Colon (tissue), 2 donors: Measurements from ENCODE around the gene RAVER2.

ENCODE experiments used
- FAIRE-seq: peaks from 2 replicates; lab custom pipeline; 2012; peaks lifted over from hg19 to GRCh38; lab: Jason Lieb, UNC
- donor health status: control.
- donor health status: control.

RAVER2 gene

DNA sequence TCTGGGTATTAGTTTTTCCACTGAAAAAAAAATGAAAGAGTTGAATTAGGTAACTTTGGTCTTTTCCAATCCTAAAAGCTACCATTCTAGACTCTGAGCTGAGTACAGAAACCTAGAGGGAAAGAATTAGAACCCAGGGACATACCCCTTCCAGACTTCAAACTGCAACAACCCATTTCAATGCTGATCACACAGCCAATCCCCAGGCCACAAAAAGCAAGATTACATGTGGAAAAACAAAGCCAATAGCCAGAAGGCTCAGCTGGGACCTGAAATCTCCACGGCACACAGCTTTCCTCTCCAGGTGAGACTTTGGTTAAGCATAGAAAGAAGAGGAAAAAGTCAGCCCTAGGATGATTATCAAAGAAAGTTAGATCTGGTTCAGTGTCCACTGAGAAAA lies 132.7 kb downstream of the RAVER2 start:
- no peak for FAIRE-seq

DNA sequence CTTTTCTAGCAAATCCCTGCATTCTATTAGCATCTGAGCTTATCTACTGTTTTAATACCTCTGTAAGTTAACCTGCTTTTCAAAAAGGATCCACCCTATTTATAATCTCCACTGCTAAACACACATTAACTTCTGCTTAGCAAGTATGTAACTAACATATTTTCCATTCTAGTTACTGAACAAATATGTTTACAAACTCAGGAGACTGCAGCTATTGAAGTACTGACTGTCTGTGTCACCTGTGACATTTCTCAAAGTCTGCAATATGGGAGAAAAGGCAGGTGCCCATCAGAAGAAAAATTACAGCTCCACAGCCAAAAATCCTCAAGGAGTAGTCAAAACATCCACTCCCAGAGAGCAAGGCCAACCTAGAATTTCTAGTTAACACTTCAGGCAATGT lies 133.2 kb downstream of the RAVER2 start:
- FAIRE-seq = no peak

DNA sequence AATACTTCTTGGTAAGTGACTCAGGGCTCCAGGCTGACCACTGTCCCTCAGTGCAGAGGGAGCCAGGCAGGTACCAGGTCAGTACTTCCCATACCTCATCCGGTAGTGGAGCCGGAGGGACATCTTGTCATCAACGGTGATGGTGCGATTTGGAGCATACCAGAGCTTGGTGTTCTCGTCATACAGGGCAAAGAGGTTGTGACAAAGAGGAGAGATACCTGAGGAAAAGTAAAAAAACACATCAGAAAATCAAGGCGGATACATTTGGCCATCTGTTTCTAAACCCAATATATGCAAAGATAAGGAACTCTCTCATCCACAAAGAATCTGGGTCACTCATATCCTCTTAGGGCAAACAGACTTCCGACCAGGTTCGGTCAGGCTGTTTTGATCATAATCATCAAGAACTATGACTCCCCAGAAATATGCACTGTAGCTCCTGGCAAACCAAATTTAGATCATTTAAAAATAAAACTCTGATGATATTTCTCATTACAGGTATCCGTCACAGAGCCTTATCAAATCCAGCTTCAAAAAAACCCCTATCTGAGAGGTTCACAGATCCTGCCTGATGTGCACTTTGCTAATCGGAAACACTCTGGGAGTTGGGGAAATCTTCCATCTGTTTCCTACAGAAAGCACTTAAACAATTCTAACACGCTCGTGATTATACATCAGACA lies 134.2 kb downstream of the RAVER2 start:
- FAIRE-seq = no peak

DNA sequence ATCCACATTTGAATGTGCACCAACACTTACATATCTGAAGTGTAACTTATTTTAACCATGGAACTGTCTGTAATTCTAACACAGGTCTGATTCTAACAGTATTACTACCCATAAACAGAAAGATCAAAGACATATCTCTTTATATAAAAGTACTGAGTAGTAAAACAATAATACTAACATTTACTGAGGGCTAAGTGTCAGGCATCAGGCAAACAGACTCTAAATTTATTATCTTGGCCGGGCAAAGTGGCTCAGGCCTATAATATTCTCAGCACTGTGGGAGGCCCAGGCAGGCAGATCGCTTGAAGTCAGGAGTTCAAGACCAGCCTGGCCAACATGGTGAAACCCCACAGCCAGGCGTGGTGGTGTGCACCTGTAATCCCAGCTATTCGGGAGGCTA lies 135.6 kb downstream of the RAVER2 start:
- no peak for FAIRE-seq

DNA sequence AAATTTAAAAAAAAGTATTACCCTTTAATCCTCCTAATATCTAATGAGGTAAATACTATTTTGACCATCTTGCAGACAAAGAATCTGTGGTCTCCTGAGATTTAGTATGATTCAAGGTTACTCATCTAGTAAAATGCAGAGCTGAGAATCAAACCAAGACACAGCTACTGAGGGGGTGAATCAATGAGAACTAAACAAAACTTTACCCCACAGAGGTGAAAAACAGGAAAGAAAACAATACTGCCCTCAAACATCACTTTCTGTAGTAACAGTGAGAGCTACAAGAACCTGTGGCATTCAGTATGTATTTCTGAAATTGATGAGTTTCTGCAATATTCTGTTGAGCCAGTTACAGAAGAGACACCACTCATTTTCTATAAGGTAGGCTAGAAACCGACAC lies 136.4 kb downstream of the RAVER2 start:
- FAIRE-seq = no peak
